Smooth muscle cell (in vitro differentiated cells): ENCODE results near the gene PRR3. TPM values are rescaled to one million over a fixed set of nuclear protein-coding genes. Genes with fewer than 3 reads are reported as not detected.

Experiments used
- DNase-seq: peaks from one replicate; lab custom pipeline; 2025; ENCODE audit not compliant: unreplicated experiment; lab: John Stamatoyannopoulos, UW
- H2AFZ ChIP-seq: fragments of 200-600 bp; sonication (generic); 2 replicates; pipeline ENCODE4 v1.6.0; 2016; ENCODE audit warnings: antibody characterized with exemption, low read depth, mild to moderate bottlenecking
- H3F3A ChIP-seq: fragments of 200-600 bp; sonication (generic); 2 replicates; pipeline ENCODE4 v1.6.0; 2017; ENCODE audit warnings: antibody characterized with exemption, low read depth
- H3K27ac ChIP-seq: fragments of 200-600 bp; sonication (generic); 2 replicates; pipeline ENCODE4 v1.5.1; 2016; ENCODE audit warnings: low read depth, mild to moderate bottlenecking
- H3K27me3 ChIP-seq: fragments of 200-600 bp; sonication (generic); 2 replicates; pipeline ENCODE4 v1.6.1; 2016; ENCODE audit warnings: low read depth, mild to moderate bottlenecking
- H3K36me3 ChIP-seq: fragments of 200-600 bp; sonication (generic); 2 replicates; pipeline ENCODE4 v1.5.1; 2016; ENCODE audit warnings: low read depth
- H3K4me1 ChIP-seq: fragments of 200-600 bp; sonication (generic); 2 replicates; pipeline ENCODE4 v1.5.1; 2016; ENCODE audit warnings: low read depth
- H3K4me2 ChIP-seq: fragments of 200-600 bp; sonication (generic); 2 replicates; pipeline ENCODE4 v1.6.0; 2016; ENCODE audit warnings: mild to moderate bottlenecking
- H3K4me3 ChIP-seq: fragments of 200-600 bp; sonication (generic); 2 replicates; pipeline ENCODE4 v1.5.1; 2016; ENCODE audit warnings: mild to moderate bottlenecking
- H3K79me2 ChIP-seq: fragments of 200-600 bp; sonication (generic); 2 replicates; pipeline ENCODE4 v1.6.0; 2016; ENCODE audit warnings: low read depth, mild to moderate bottlenecking
- H3K9ac ChIP-seq: fragments of 200-600 bp; sonication (generic); 2 replicates; pipeline ENCODE4 v1.6.0; 2016; ENCODE audit warnings: low read depth
- H3K9me3 ChIP-seq: fragments of 200-600 bp; sonication (generic); replicated peaks from 2 replicates; pipeline ENCODE4 v1.5.1; 2016; ENCODE audit warnings: low read depth
- H4K20me1 ChIP-seq: fragments of 200-600 bp; sonication (generic); 2 replicates; pipeline ENCODE4 v1.6.0; 2016; ENCODE audit warnings: low read depth
- CTCF ChIP-seq: fragments of 200-600 bp; sonication (generic); IDR thresholded peaks from 2 replicates; pipeline ENCODE4 v1.5.1; 2017; ENCODE audit warnings: borderline replicate concordance, mild to moderate bottlenecking, antibody characterized with exemption; ENCODE audit not compliant: insufficient read depth, poor library complexity, severe bottlenecking
- WGBS: methylation state at CpG from one replicate; pipeline ENCODE4 v1.1.7; 2016; ENCODE audit warnings: low lambda C conversion rate; 5-methylcytosine and 5-hydroxymethylcytosine counted together
- polyA plus RNA-seq: library from polyadenylated mRNA; unstranded; fragments of >200 nt; fragmentation: Nextera tagmentation; extraction: Ambion mirVana; gene quantifications from 2 replicates; pipeline ENCODE4 v1.2.1, GENCODE V29; 2016
- total RNA-seq: library from RNA; depleted of rRNA; stranded (reverse); fragments of >200 nt; gene quantifications from 2 replicates; pipeline ENCODE4 v1.2.3, GENCODE V29; 2014

Gene PRR3
- total RNA-seq (12.7 and 29.4 TPM in 2 replicates), polyA plus RNA-seq (10.2 and 13.1 TPM in 2 replicates)

DNA sequence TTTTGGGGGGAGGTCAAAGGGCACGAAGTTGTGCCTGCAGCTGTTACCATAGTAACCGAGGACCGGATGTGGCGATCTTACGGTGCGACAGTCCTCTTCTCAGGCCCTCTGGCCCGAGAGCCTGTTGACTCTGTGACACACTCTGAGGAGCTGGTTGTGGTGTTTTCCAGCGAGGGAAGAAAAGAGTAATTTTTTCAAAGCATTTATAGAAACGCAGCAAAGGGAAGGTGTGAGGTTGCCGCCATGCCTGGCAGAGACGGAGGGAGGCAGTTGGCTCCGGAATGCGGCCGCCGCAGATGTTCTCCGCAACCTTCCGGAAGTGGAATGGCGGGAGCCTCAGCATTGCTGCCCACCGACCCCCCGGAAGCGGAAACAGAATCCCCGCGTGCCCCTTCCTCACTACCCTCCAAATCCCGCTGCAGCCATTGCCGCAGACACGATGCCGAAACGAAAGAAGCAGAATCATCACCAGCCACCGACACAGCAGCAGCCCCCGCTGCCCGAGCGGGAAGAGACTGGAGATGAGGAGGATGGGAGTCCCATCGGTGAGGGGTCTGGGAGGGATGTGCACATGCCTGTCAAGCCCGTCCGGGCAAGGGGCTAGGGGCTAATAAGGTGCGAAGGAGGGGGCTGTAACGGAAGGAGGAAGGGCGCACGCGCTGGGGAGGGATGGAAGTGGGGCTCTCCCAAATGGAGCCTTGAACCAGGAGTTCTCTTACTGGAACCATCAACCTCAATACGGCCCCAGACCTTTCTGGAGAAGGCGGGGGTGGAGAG is at the start of gene PRR3:
Gene PRR3 (plus strand): TSS at position 390 of the 777 bp plus-strand sequence. CDS start 50 bp downstream, at position 440.
- H3K9me3 ChIP-seq, result no peaks in the 10 kb centered on the region
- peak; percentile 80 for DNase-seq
- peak within 1 kb of the TSS; percentile 96 for H3K4me2 ChIP-seq
- peaks cover 7% of the 10 kb centered on the region for H4K20me1 ChIP-seq
- H3K9ac ChIP-seq, result peak within 1 kb of the TSS; percentile 97
- TF ChIP-seq CTCF, result no peak
- no peaks in the 10 kb centered on the region for H3K36me3 ChIP-seq
- H3K4me1 ChIP-seq, result peaks cover 12% of the 10 kb centered on the region
- peak within 1 kb of the TSS; percentile 88 for H3K4me3 ChIP-seq
- peaks cover 52% of the 10 kb centered on the region for H3K79me2 ChIP-seq
- H3K27me3 ChIP-seq, result no peaks in the 10 kb centered on the region
- peak within 1 kb of the TSS; percentile 99 for H3K27ac ChIP-seq
- under 1% methylated on average over 42 of the region's 42 CpGs for WGBS
- H3F3A ChIP-seq, result no peaks in the 10 kb centered on the region
- peak within 1 kb of the TSS; percentile 79 for H2AFZ ChIP-seq

DNA sequence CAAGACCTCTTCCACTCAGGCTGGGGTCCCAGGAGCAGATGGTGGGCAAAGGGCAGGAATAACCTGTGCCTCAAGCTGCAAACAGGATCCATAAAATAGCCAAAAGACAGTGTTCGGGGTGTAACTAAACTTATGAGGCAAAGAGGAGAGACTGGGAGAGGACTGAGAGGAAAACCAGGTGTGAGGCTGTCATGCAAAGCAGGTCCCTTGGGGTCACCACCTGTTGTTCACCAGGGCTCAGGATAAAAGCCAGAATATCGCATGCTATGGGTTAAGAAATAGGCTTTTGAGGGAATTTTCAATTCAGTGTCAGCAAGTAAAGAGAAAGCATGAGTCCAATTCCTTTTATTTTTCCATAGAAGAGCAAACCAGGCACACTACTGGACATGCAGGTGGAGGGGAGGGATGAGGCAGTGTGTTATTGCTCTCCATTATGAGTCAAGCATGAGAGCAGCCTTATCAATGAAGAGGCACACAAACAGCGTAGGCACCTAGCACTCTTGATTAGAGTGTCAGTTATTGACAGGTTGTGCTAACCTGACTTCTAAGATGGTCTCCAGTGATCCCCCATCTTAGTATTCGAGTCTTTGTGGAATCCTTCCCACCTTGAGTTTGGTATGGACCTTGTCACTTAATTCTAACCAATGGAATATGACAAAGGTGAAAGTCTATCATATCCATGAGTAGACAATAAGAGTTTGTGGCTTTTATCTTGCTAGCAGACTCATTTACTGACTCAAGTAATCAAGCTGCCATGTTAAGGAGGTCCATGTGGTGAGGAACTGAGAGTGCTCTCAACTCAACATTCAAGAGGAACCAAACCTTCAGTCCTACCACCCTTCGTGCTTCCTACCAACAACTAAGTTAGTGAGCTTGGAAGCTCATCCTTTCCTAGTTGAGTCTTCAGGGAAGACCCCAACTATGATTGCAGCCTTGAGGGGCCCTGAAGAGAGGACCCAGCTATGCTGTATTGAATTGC is 49.0 kb upstream of the PRR3 start:
- no peak overlapping the region for H3K27ac ChIP-seq
- H2AFZ ChIP-seq, result no peak overlapping the region
- no peaks in the 10 kb centered on the region for H3K79me2 ChIP-seq
- no peaks in the 10 kb centered on the region for H3K4me1 ChIP-seq
- H3K4me3 ChIP-seq, result no peak overlapping the region
- H3K9me3 ChIP-seq, result no peaks in the 10 kb centered on the region
- H3K9ac ChIP-seq, result no peak overlapping the region
- no peak overlapping the region for H3K4me2 ChIP-seq
- 86% methylated on average over 5 of the region's 5 CpGs for WGBS
- no peaks in the 10 kb centered on the region for H3K36me3 ChIP-seq
- no peaks in the 10 kb centered on the region for H4K20me1 ChIP-seq
- no peaks in the 10 kb centered on the region for H3F3A ChIP-seq
- TF ChIP-seq CTCF, result no peak
- DNase-seq, result no peak
- no peaks in the 10 kb centered on the region for H3K27me3 ChIP-seq

- Histone ChIP-seq H3K9me3 (no peaks in the 10 kb centered on the region), H4K20me1 (no peaks in the 10 kb centered on the region), H3K27ac (no peak overlapping the region), H3K4me3 (no peak overlapping the region), H3K27me3 (no peaks in the 10 kb centered on the region), H3F3A (no peaks in the 10 kb centered on the region), H3K4me2 (no peak overlapping the region), H3K36me3 (no peaks in the 10 kb centered on the region), H3K79me2 (no peaks in the 10 kb centered on the region), H3K4me1 (no peaks in the 10 kb centered on the region), H2AFZ (no peak overlapping the region), H3K9ac (no peak overlapping the region)
- DNase-seq, result no peak
- 50% methylated on average over 5 of the region's 5 CpGs for WGBS
- no peak for TF ChIP-seq CTCF
Measured at GRCh38 chr6:30508890-30509736, 48.0 kb upstream of the PRR3 start.
